ENCODE data around the gene CD44.

The CD44 gene

GRCh38 chr11:35126879-35127581, 11.9 kb upstream of the CD44 start:
- TF ChIP-seq CTCF (IDR thresholded peaks at IDR 0.05): no peak

GRCh38 chr11:35127619-35128018, 11.4 kb upstream of the CD44 start:
- TF ChIP-seq CTCF (IDR thresholded peaks at IDR 0.05): no peak

- no peak for TF ChIP-seq CTCF (IDR thresholded peaks at IDR 0.05)
Observed at GRCh38 chr11:35131094-35131493, 7.9 kb upstream of the CD44 start.

- no peak for TF ChIP-seq CTCF (IDR thresholded peaks at IDR 0.05)
Observed at GRCh38 chr11:35131886-35132285, 7.1 kb upstream of the CD44 start.

- no peak for TF ChIP-seq CTCF (IDR thresholded peaks at IDR 0.05)
Observed at GRCh38 chr11:35133656-35134055, 5.3 kb upstream of the CD44 start.

- no peak for TF ChIP-seq CTCF (IDR thresholded peaks at IDR 0.05)
Observed at GRCh38 chr11:35134403-35135148, 4.4 kb upstream of the CD44 start.

GRCh38 chr11:35135222-35135621, 3.7 kb upstream of the CD44 start:
- TF ChIP-seq CTCF (IDR thresholded peaks at IDR 0.05): no peak
